Nephron (organoid): ENCODE measurements around the gene PRAMEF12.
"Not testable (repeated sequence)": the region's sequence is repeated elsewhere in the genome, so short reads cannot be mapped to it uniquely, and the experiment has no call there.

ENCODE experiments used
- H3K27ac Mint-ChIP-seq, 3 experiments: 2 replicates each; pipeline ENCODE4 v1.8.0; 2020; ENCODE audit warnings: mixed read lengths in 3 of 3, mild to moderate bottlenecking in 2 of 3, moderate library complexity in 1 of 3
- H3K27me3 Mint-ChIP-seq: 2 replicates; pipeline ENCODE4 v1.8.0; 2021; ENCODE audit warnings: low read depth, mild to moderate bottlenecking, moderate library complexity, mixed read lengths
- H3K36me3 Mint-ChIP-seq: 2 replicates; pipeline ENCODE4 v1.8.0; 2020; ENCODE audit warnings: low read depth, mixed read lengths
- H3K4me1 Mint-ChIP-seq: 2 replicates; pipeline ENCODE4 v1.8.0; 2020; ENCODE audit warnings: mixed read lengths
- H3K4me3 Mint-ChIP-seq, 3 experiments: 2 replicates each; pipeline ENCODE4 v1.8.0; 2020; ENCODE audit warnings: mild to moderate bottlenecking in 3 of 3, mixed read lengths in 3 of 3, moderate library complexity in 2 of 3
- H3K9me3 Mint-ChIP-seq: 2 replicates; pipeline ENCODE4 v1.8.0; 2020; ENCODE audit warnings: mixed read lengths
- TF ChIP-seq, protein P1 (sequence below), 3 experiments: fragments of 200-600 bp; sonication (generic); IDR thresholded peaks; one replicate each; pipeline ENCODE4 v1.5.0; 2021; ENCODE audit warnings: antibody characterized with exemption in 3 of 3; ENCODE audit not compliant: unreplicated experiment in 3 of 3

The PRAMEF12 gene

GRCh38 chr1:12773438-12773837, at the start of gene PRAMEF12:
PRAMEF12 (plus strand) TSS chr1:12773738; CDS start chr1:12774868, 1,130 bp downstream.
- Mint-ChIP-seq H3K27ac (no peak within 1 kb of the TSS), H3K36me3 (no peaks in the 10 kb centered on the region), H3K27me3 (peaks cover 25% of the 10 kb centered on the region), H3K4me1 (no peaks in the 10 kb centered on the region), H3K9me3 (peaks cover 9% of the 10 kb centered on the region), H3K4me3 (no peak within 1 kb of the TSS)
- TF ChIP-seq, protein P1, sequence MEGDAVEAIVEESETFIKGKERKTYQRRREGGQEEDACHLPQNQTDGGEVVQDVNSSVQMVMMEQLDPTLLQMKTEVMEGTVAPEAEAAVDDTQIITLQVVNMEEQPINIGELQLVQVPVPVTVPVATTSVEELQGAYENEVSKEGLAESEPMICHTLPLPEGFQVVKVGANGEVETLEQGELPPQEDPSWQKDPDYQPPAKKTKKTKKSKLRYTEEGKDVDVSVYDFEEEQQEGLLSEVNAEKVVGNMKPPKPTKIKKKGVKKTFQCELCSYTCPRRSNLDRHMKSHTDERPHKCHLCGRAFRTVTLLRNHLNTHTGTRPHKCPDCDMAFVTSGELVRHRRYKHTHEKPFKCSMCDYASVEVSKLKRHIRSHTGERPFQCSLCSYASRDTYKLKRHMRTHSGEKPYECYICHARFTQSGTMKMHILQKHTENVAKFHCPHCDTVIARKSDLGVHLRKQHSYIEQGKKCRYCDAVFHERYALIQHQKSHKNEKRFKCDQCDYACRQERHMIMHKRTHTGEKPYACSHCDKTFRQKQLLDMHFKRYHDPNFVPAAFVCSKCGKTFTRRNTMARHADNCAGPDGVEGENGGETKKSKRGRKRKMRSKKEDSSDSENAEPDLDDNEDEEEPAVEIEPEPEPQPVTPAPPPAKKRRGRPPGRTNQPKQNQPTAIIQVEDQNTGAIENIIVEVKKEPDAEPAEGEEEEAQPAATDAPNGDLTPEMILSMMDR (IDR thresholded peaks at IDR 0.05; ENCODE audit: unreplicated experiment in 3 of 3), result no peak

- Mint-ChIP-seq H3K27ac (no peak overlapping the region), H3K4me3 (no peak overlapping the region), H3K9me3 (peaks cover 37% of the 10 kb centered on the region), H3K4me1 (no peaks in the 10 kb centered on the region), H3K27me3 (peaks cover 22% of the 10 kb centered on the region), H3K36me3 (no peaks in the 10 kb centered on the region)
- TF ChIP-seq, protein P1 (IDR thresholded peaks at IDR 0.05; ENCODE audit: unreplicated experiment in 3 of 3), result no peak
Observed at GRCh38 chr1:12728391-12728790, 45.1 kb upstream of the PRAMEF12 start.

- Mint-ChIP-seq H3K4me1 (no peaks in the 10 kb centered on the region), H3K27ac (no peak overlapping the region), H3K4me3 (no peak overlapping the region), H3K36me3 (no peaks in the 10 kb centered on the region), H3K9me3 (peaks cover 42% of the 10 kb centered on the region), H3K27me3 (peaks cover 25% of the 10 kb centered on the region)
- TF ChIP-seq, protein P1 (IDR thresholded peaks at IDR 0.05; ENCODE audit: unreplicated experiment in 3 of 3), result no peak
Observed at GRCh38 chr1:12730156-12730555, 43.4 kb upstream of the PRAMEF12 start.

- H3K9me3 Mint-ChIP-seq, result peaks cover 45% of the 10 kb centered on the region
- not testable (repeated sequence) for H3K27ac Mint-ChIP-seq, H3K36me3 Mint-ChIP-seq, H3K4me3 Mint-ChIP-seq, H3K4me1 Mint-ChIP-seq
- peaks cover 25% of the 10 kb centered on the region for H3K27me3 Mint-ChIP-seq
Observed at GRCh38 chr1:12731084-12731483, 42.5 kb upstream of the PRAMEF12 start.

DNA sequence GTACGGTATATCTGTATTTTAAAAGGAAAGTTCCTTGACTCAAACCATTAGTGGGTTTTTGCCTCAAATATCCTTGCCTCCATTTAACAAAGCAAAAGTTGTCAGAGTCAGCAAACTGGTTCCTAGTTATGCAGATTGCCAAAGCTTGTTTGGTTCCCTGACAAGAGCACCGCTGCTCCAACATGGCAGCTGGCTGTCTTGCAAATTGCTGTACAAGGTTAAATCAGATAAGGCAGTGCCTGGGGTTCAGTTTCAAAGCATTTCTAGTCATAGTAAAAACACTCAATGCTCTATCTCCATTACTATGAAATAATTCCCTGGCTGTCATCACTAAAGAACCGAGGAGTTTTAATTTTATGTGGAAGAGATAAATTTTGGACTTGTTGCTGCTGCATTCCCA, 38.9 kb upstream of the PRAMEF12 start:
- Mint-ChIP-seq H3K4me3 (no peak overlapping the region), H3K27me3 (peaks cover 25% of the 10 kb centered on the region), H3K27ac (no peak overlapping the region), H3K4me1 (peaks cover 5% of the 10 kb centered on the region), H3K36me3 (no peaks in the 10 kb centered on the region), H3K9me3 (peaks cover 53% of the 10 kb centered on the region)
- TF ChIP-seq, protein P1 (IDR thresholded peaks at IDR 0.05; ENCODE audit: unreplicated experiment in 3 of 3), result no peak

GRCh38 chr1:12738934-12739333, 34.6 kb upstream of the PRAMEF12 start:
- Mint-ChIP-seq H3K36me3 (no peaks in the 10 kb centered on the region), H3K4me3 (no peak overlapping the region), H3K4me1 (peaks cover 5% of the 10 kb centered on the region), H3K9me3 (peaks cover 26% of the 10 kb centered on the region), H3K27me3 (peaks cover 8% of the 10 kb centered on the region), H3K27ac (no peak overlapping the region)
- TF ChIP-seq, protein P1 (IDR thresholded peaks at IDR 0.05; ENCODE audit: unreplicated experiment in 3 of 3), result no peak
